ENCODE measurements around the gene ZAR1.

GRCh38 chr4:48483777-48484493, 6.1 kb upstream of the ZAR1 start:
- TF ChIP-seq CTCF (conservative IDR thresholded peaks at IDR 0.05; ENCODE audit: low read depth, low read length) (no peak), EZH2 (IDR thresholded peaks at IDR 0.05; ENCODE audit: borderline replicate concordance, low read depth, low read length, poor library complexity, severe bottlenecking) (no peak)
